Kidney (tissue), 14 donors: ENCODE measurements around the gene TOM1. TPM values are rescaled to one million over a fixed set of nuclear protein-coding genes. Genes with fewer than 3 reads are reported as not detected.

ENCODE experiments used
- DNase-seq, 5 donors: peaks; one replicate each; pipeline ENCODE4 v3.0.0-alpha.2; 2013 to 2020
- FAIRE-seq: peaks from 2 replicates; lab custom pipeline; 2012; peaks lifted over from hg19 to GRCh38; lab: Jason Lieb, UNC
- H3K27ac ChIP-seq, 2 donors: one replicate each; pipeline ENCODE4 v1.7.0; 2013; ENCODE audit warnings: low read depth in 2 of 2, low read length in 2 of 2, inconsistent platforms in 1 of 2
- H3K27me3 ChIP-seq: one replicate; pipeline ENCODE4 v1.7.1; 2013; ENCODE audit warnings: low read length, inconsistent platforms; ENCODE audit not compliant: control insufficient read depth, insufficient read depth
- H3K36me3 ChIP-seq, 3 donors: one replicate each; pipeline versions ENCODE4 v1.7.0 to v1.7.1; 2013; ENCODE audit warnings: low read length in 3 of 3, control low read depth in 1 of 3, inconsistent platforms in 1 of 3; ENCODE audit not compliant: insufficient read depth in 3 of 3, control insufficient read depth in 2 of 3
- H3K4me1 ChIP-seq, 3 donors: one replicate each; pipeline versions ENCODE4 v1.7.0 to v1.7.1; 2013; ENCODE audit warnings: low read length in 3 of 3, inconsistent platforms in 1 of 3, low read depth in 1 of 3; ENCODE audit not compliant: control insufficient read depth in 2 of 3, insufficient read depth in 2 of 3
- H3K4me3 ChIP-seq, 3 donors: one replicate each; pipeline versions ENCODE4 v1.7.0 to v1.8.1; 2013; ENCODE audit warnings: low read length in 3 of 3, control low read depth in 1 of 3, inconsistent platforms in 1 of 3
- H3K9ac ChIP-seq, 3 donors: one replicate each; pipeline versions ENCODE4 v1.7.0 to v1.7.1; 2013; ENCODE audit warnings: low read length in 3 of 3, control low read depth in 1 of 3, inconsistent platforms in 1 of 3
- H3K9me3 ChIP-seq, 3 donors: one replicate each; pipeline versions ENCODE4 v1.7.0 to v1.7.1; 2013; ENCODE audit warnings: low read length in 3 of 3, control low read depth in 1 of 3, inconsistent platforms in 1 of 3; ENCODE audit not compliant: control insufficient read depth in 2 of 3, insufficient read depth in 1 of 3
- intact Hi-C: fragments of 100-400 bp; cut with DNase I; formaldehyde crosslinking; loops from one replicate; pipeline ENCODE4 v1.11.1; 2022
- polyA plus RNA-seq: library from polyadenylated mRNA; stranded (reverse); fragments of 350-450 nt; fragmentation: Illumina TruSeq; extraction: RNeasy Lipid Tissue Mini Kit (QIAGEN cat#74804); gene quantifications from one replicate; pipeline ENCODE4 v1.2.3, GENCODE V29; 2014; ENCODE audit warnings: low read depth, low replicate concordance; ENCODE audit not compliant: insufficient read depth
- total RNA-seq: library from RNA; stranded (reverse); fragmentation: NEBNext Ultra II Directional; extraction: Animal tissue kit (Norgen Biotek cat#: 25700); gene quantifications from one replicate; pipeline ENCODE4 v1.2.1, GENCODE V29; 2021
- TF ChIP-seq, protein P1 (sequence below): IDR thresholded peaks from 3 replicates; pipeline ENCODE4 v1.5.1; 2012; ENCODE audit warnings: mild to moderate bottlenecking, moderate library complexity, borderline replicate concordance; ENCODE audit not compliant: insufficient read depth; ENCODE audit errors: extremely low read depth
- donor health status: control.
- donor health status: control.
- donor health status: control.
- donor health status: control.
- donor health status: control.
- donor health status: DM: yes; HTN: yes; CAD: no.
- donor health status: Normal renal cell carcinoma (clear cell type).

TOM1 gene
- total and polyA plus RNA-seq, 2 donors from 2014 or later: 67.0 to 68.2 TPM

DNA sequence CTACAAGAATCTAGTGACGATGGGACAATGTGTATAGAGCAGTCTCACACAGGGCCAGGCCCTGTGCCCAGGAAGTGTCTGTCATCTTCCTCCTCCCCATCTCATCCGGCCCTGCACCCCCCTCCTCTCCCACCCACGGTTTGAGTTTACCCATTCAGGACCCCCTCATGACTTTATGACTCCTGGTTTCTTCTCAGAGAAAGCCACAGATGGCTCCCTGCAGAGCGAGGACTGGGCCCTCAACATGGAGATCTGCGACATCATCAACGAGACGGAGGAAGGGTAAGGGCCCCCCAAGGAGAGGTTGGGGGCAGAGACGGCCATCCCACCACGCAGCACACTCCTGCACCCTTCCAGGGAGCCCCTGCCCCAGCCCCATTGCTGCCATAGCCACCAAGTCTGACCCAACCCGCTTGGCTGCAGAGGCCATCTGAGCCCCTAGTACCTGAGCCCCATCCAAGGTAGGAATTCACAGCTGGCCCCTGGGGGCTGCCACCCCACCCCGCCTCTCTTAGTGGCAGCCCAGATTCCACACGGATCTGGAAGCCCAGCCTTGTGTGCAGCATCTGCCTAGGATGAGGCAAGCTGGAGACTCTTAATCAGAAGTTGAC lies 18.1 kb downstream of the TOM1 start:
- Histone ChIP-seq H3K27me3 (no peaks in the 10 kb centered on the region), H3K27ac (no peak overlapping the region), H3K36me3 (peaks cover 0 to 39% (median 24%) of the 10 kb centered on the region in 3 donors), H3K4me1 (peaks cover 0 to 27% (median 22%) of the 10 kb centered on the region in 3 donors), H3K9me3 (no peaks in the 10 kb centered on the region), H3K9ac (no peak overlapping the region), H3K4me3 (no peak overlapping the region)
- FAIRE-seq (no peak), DNase-seq (no peak)
- TF ChIP-seq, protein P1, sequence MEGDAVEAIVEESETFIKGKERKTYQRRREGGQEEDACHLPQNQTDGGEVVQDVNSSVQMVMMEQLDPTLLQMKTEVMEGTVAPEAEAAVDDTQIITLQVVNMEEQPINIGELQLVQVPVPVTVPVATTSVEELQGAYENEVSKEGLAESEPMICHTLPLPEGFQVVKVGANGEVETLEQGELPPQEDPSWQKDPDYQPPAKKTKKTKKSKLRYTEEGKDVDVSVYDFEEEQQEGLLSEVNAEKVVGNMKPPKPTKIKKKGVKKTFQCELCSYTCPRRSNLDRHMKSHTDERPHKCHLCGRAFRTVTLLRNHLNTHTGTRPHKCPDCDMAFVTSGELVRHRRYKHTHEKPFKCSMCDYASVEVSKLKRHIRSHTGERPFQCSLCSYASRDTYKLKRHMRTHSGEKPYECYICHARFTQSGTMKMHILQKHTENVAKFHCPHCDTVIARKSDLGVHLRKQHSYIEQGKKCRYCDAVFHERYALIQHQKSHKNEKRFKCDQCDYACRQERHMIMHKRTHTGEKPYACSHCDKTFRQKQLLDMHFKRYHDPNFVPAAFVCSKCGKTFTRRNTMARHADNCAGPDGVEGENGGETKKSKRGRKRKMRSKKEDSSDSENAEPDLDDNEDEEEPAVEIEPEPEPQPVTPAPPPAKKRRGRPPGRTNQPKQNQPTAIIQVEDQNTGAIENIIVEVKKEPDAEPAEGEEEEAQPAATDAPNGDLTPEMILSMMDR: no peak
- intact Hi-C loops: no loop called here

- Histone ChIP-seq H3K27ac (no peak overlapping the region), H3K9ac (no peak overlapping the region), H3K9me3 (no peaks in the 10 kb centered on the region), H3K36me3 (peaks cover 0 to 47% (median 29%) of the 10 kb centered on the region in 3 donors), H3K27me3 (no peaks in the 10 kb centered on the region), H3K4me1 (peaks cover 0 to 21% (median 15%) of the 10 kb centered on the region in 3 donors), H3K4me3 (no peak overlapping the region)
- intact Hi-C loops: no loop called here
- TF ChIP-seq, protein P1: no peak
- no peak for FAIRE-seq
- DNase-seq: no peak
These were observed 18.9 kb downstream of the TOM1 start for GRCh38 chr22:35318346-35319215.

DNA sequence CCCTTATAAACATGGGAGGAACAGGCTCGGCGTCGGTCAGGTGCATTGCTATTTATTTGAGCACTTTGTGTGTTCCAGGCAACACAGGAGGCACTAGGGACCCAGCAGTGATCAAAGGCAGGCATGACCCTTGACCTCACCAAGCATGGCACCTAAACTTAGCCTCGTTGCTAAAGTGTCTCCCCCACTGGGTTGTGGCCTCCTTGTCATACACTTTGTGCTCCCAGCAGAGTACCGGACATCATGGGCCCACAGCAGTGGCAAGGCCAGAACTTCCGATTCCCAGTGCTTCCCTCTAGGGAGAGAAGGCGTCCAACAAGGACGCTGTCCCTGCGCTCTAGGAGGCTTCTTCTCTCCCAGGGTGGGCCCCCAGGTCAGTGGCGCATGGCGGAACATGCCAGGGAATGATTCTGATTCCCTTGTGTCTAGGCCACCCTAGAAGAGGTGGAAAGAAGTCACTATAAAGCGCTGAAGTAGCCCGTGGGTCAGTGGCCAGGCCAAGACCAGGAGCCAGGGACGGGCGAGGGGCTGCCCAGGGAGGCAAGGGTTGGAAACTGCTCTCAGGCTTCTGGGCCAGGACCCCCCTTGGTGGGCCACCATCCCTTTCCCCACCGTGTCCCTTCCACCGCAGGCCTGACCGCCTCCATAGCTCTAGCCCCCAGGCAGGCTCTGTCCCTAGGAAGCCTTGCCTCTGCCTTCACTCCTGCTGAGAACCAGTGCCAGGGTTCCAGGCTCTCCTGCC lies 19.7 kb downstream of the TOM1 start:
- TF ChIP-seq, protein P1: no peak
- Histone ChIP-seq H3K36me3 (peaks cover 0 to 53% (median 33%) of the 10 kb centered on the region in 3 donors), H3K9ac (no peak overlapping the region), H3K27ac (no peak overlapping the region), H3K4me1 (peaks cover 0 to 13% (median 9%) of the 10 kb centered on the region in 3 donors), H3K4me3 (no peak overlapping the region), H3K27me3 (no peaks in the 10 kb centered on the region), H3K9me3 (no peaks in the 10 kb centered on the region)
- FAIRE-seq: no peak
- intact Hi-C loops: no loop called here
- DNase-seq: no peak
